GM19468 (cell line): ENCODE results near the gene HMGCR.

Experiments
- ATAC-seq: cut with Tn5 transposase; IDR thresholded peaks from one replicate; pipeline ENCODE4 v1.9.1; 2021; ENCODE audit warnings: mild to moderate bottlenecking, moderate library complexity, moderate number of reproducible peaks; ENCODE audit not compliant: unreplicated experiment; ENCODE audit errors: extremely low read depth

HMGCR gene

GRCh38 chr5:75374394-75374814 is 37.4 kb downstream of the HMGCR start:
- ATAC-seq = no peak

- ATAC-seq = no peak
Observed at GRCh38 chr5:75375414-75375813, 38.4 kb downstream of the HMGCR start.

GRCh38 chr5:75380099-75380498 is 43.1 kb downstream of the HMGCR start:
- ATAC-seq = no peak

- no peak for ATAC-seq
Observed at GRCh38 chr5:75381456-75381855, 44.4 kb downstream of the HMGCR start.

- ATAC-seq = no peak
Observed at GRCh38 chr5:75384218-75384617, 47.2 kb downstream of the HMGCR start.

- no peak for ATAC-seq
Observed at GRCh38 chr5:75387806-75388205, 50.8 kb downstream of the HMGCR start.

- ATAC-seq = no peak
Observed at GRCh38 chr5:75389430-75389829, 52.4 kb downstream of the HMGCR start.

- ATAC-seq = no peak
Observed at GRCh38 chr5:75395277-75395676, 58.3 kb downstream of the HMGCR start.

GRCh38 chr5:75405296-75405695 is 68.3 kb downstream of the HMGCR start:
- ATAC-seq = no peak
